Prostate gland (tissue), 2 donors: ENCODE data around the gene OSBPL3. TPM values are rescaled to one million over a fixed set of nuclear protein-coding genes. Genes with fewer than 3 reads are reported as not detected.

ENCODE experiments used
- DNase-seq: peaks from one replicate; pipeline ENCODE4 v3.0.0-alpha.2; 2019; ENCODE audit warnings: low spot score
- H3K27ac ChIP-seq, 2 donors: fragments of 200-600 bp; sonication (generic); 2 replicates each; pipeline ENCODE4 v1.5.1; 2017 to 2019
- H3K27me3 ChIP-seq: fragments of 200-600 bp; sonication (generic); replicated peaks from 2 replicates; pipeline ENCODE4 v1.5.1; 2019; ENCODE audit not compliant: insufficient read depth
- H3K36me3 ChIP-seq, 2 donors: fragments of 200-600 bp; sonication (generic); 1 replicate in 1 of 2; 2 replicates in 1 of 2; pipeline versions ENCODE4 v1.5.1 to v1.8.1; 2017 to 2019
- H3K4me1 ChIP-seq: fragments of 200-600 bp; sonication (generic); replicated peaks from 2 replicates; pipeline ENCODE4 v1.5.1; 2019
- H3K4me3 ChIP-seq, 2 donors: fragments of 200-600 bp; sonication (generic); 2 replicates each; pipeline ENCODE4 v1.5.1; 2017 to 2019
- H3K9me3 ChIP-seq: fragments of 200-600 bp; sonication (generic); 2 replicates; pipeline ENCODE4 v1.5.1; 2017
- CTCF ChIP-seq, 4 experiments: fragments of 200-600 bp in 2 of 4; fragments of 450-650 bp in 2 of 4; sonication (generic) in 2 of 4; IDR thresholded peaks; 1 replicate in 3 of 4; 2 replicates in 1 of 4; pipeline ENCODE4 v1.5.1; 2016 to 2019; ENCODE audit warnings: antibody characterized with exemption in 4 of 4, mild to moderate bottlenecking in 2 of 4, moderate library complexity in 2 of 4
- POLR2A ChIP-seq: fragments of 450-650 bp; IDR thresholded peaks from one replicate; pipeline ENCODE4 v1.6.1; 2016; ENCODE audit warnings: antibody characterized with exemption, mild to moderate bottlenecking
- POLR2AphosphoS5 ChIP-seq: sonication (generic); formaldehyde crosslinking; IDR thresholded peaks from one replicate; pipeline ENCODE4 v1.6.1; 2017; ENCODE audit warnings: antibody characterized with exemption
- whole genome bisulfite sequencing: methylation state at CpG from one replicate; pipeline ENCODE4 v1.1.5; 2018; 5-methylcytosine and 5-hydroxymethylcytosine counted together
- intact Hi-C: fragments of 100-400 bp; cut with DNase I; formaldehyde crosslinking; loops from one replicate; pipeline ENCODE4 v1.14.2; 2022
- total RNA-seq, 2 donors: library from RNA; depleted of rRNA; stranded (reverse); fragments of >200 nt; gene quantifications; one replicate each; pipeline ENCODE4 v1.1.0, GENCODE V29; 2016

Gene OSBPL3
- total RNA-seq, 2 donors from 2014 or later = 3.1 to 6.3 TPM

GRCh38 chr7:24862461-24862860 lies 117.5 kb downstream of the OSBPL3 start:
- DNase-seq = no peak
- WGBS = 88% methylated on average over 1 of the region's 1 CpG

GRCh38 chr7:24861336-24861735 lies 118.6 kb downstream of the OSBPL3 start:
- Histone ChIP-seq H3K27ac (no peak overlapping the region), H3K9me3 (no peaks in the 10 kb centered on the region), H3K27me3 (no peaks in the 10 kb centered on the region), H3K4me1 (no peaks in the 10 kb centered on the region), H3K36me3 (no peaks in the 10 kb centered on the region), H3K4me3 (no peak overlapping the region)
- TF ChIP-seq CTCF (IDR thresholded peaks at IDR 0.05) = no peak
- TF ChIP-seq POLR2A = no peak
- no peak for TF ChIP-seq POLR2AphosphoS5
- intact Hi-C loops = no loop called here
- DNase-seq = no peak

More at GRCh38 chr7:24862461-24862860, 117.5 kb downstream of the OSBPL3 start:
- Histone ChIP-seq H3K27me3 (no peaks in the 10 kb centered on the region), H3K4me1 (no peaks in the 10 kb centered on the region), H3K4me3 (no peak overlapping the region), H3K9me3 (no peaks in the 10 kb centered on the region), H3K36me3 (no peaks in the 10 kb centered on the region), H3K27ac (no peak overlapping the region)
- TF ChIP-seq CTCF (IDR thresholded peaks at IDR 0.05) = no peak
- no peak for TF ChIP-seq POLR2AphosphoS5
- TF ChIP-seq POLR2A = no peak
- intact Hi-C loops = no loop called here

GRCh38 chr7:24860611-24861010 lies 119.4 kb downstream of the OSBPL3 start:
- no peaks in the 10 kb centered on the region for H3K4me1 ChIP-seq
- no peak overlapping the region for H3K27ac ChIP-seq
- WGBS = 96% methylated on average over 2 of the region's 2 CpGs
- no peak for TF ChIP-seq POLR2AphosphoS5
- TF ChIP-seq POLR2A = no peak
- no peak for TF ChIP-seq CTCF (IDR thresholded peaks at IDR 0.05)
- H3K9me3 ChIP-seq = no peaks in the 10 kb centered on the region
- no peak overlapping the region for H3K4me3 ChIP-seq
- H3K36me3 ChIP-seq = no peaks in the 10 kb centered on the region
- no peak for DNase-seq
- intact Hi-C loops = no loop called here
- H3K27me3 ChIP-seq = no peaks in the 10 kb centered on the region

- no peaks in the 10 kb centered on the region for H3K27me3 ChIP-seq
- no peaks in the 10 kb centered on the region for H3K36me3 ChIP-seq
- whole genome bisulfite sequencing = 41% methylated on average over 4 of the region's 4 CpGs
- H3K4me1 ChIP-seq = no peaks in the 10 kb centered on the region
- intact Hi-C loops = no loop called here
- no peak for DNase-seq
- H3K9me3 ChIP-seq = no peaks in the 10 kb centered on the region
- H3K4me3 ChIP-seq = no peak overlapping the region
- no peak for TF ChIP-seq POLR2A
- no peak for TF ChIP-seq CTCF (IDR thresholded peaks at IDR 0.05)
- TF ChIP-seq POLR2AphosphoS5 = no peak
- no peak overlapping the region for H3K27ac ChIP-seq
Observed at GRCh38 chr7:24858108-24858977, 121.6 kb downstream of the OSBPL3 start.

GRCh38 chr7:24857623-24858022 lies 122.4 kb downstream of the OSBPL3 start:
- no peaks in the 10 kb centered on the region for H3K4me1 ChIP-seq
- no peak for TF ChIP-seq CTCF (IDR thresholded peaks at IDR 0.05)
- TF ChIP-seq POLR2AphosphoS5 = no peak
- intact Hi-C loops = no loop called here
- DNase-seq = no peak
- no peak overlapping the region for H3K4me3 ChIP-seq
- H3K27ac ChIP-seq = no peak overlapping the region
- no peaks in the 10 kb centered on the region for H3K9me3 ChIP-seq
- no peaks in the 10 kb centered on the region for H3K27me3 ChIP-seq
- H3K36me3 ChIP-seq = no peaks in the 10 kb centered on the region
